Measurements from ENCODE around the gene PRKCB.

GRCh38 chr16:23859713-23860269 is 24.0 kb downstream of the PRKCB start:
- TF ChIP-seq ZNF331 (CRISPR knock-in tag; IDR thresholded peaks at IDR 0.05; ENCODE audit: low read depth) (no peak), REST (IDR thresholded peaks at IDR 0.05; ENCODE audit: unreplicated experiment) (no peak), JUNB (IDR thresholded peaks at IDR 0.05; ENCODE audit: unreplicated experiment) (no peak), CREB1 (CRISPR knock-in tag; IDR thresholded peaks at IDR 0.05; ENCODE audit: low read depth) (no peak), CTCF (conservative IDR thresholded peaks at IDR 0.05; ENCODE audit: low read depth in 2 of 2) (no peak), POLR2AphosphoS5 (IDR thresholded peaks at IDR 0.05; ENCODE audit: low read depth) (no peak), EZH2 (IDR thresholded peaks at IDR 0.05; ENCODE audit: low read depth, unreplicated experiment) (no peak), EZH2phosphoT487 (IDR thresholded peaks at IDR 0.05; ENCODE audit: unreplicated experiment) (no peak)
